ENCODE results near the gene SLAMF6.
"Not testable (repeated sequence)": the region's sequence is repeated elsewhere in the genome, so short reads cannot be mapped to it uniquely, and the experiment has no call there.

SLAMF6 gene

GRCh38 chr1:160483505-160484185 lies 39.4 kb downstream of the SLAMF6 start:
- Histone ChIP-seq H3K27ac (no peak overlapping the region), H3K36me3 (no peaks in the 10 kb centered on the region), H3K4me3 (ENCODE audit: low read depth, low read length) (no peak overlapping the region), H3K9me3 (ENCODE audit: severe bottlenecking) (peaks cover 19% of the 10 kb centered on the region), H3K27me3 (ENCODE audit: insufficient read depth, low read depth, severe bottlenecking) (peaks cover 94% of the 10 kb centered on the region)
- DNase-seq: no peak
- TF ChIP-seq CTCF (IDR thresholded peaks at IDR 0.05; ENCODE audit: low read depth, low read length): no peak

- no peak for DNase-seq
- H3K4me3 ChIP-seq (ENCODE audit: low read depth, low read length): no peak overlapping the region
- H3K27me3 ChIP-seq (ENCODE audit: insufficient read depth, low read depth, severe bottlenecking): peaks cover 93% of the 10 kb centered on the region
- no peak overlapping the region for H3K27ac ChIP-seq
- no peak for TF ChIP-seq CTCF (IDR thresholded peaks at IDR 0.05; ENCODE audit: low read depth, low read length)
- peaks cover 22% of the 10 kb centered on the region for H3K9me3 ChIP-seq (ENCODE audit: severe bottlenecking)
- no peaks in the 10 kb centered on the region for H3K36me3 ChIP-seq
These were observed 41.0 kb downstream of the SLAMF6 start for GRCh38 chr1:160481979-160482596.

GRCh38 chr1:160480781-160481180 lies 42.3 kb downstream of the SLAMF6 start:
- H3K27ac ChIP-seq; H3K4me3 ChIP-seq (ENCODE audit: low read depth, low read length); DNase-seq; H3K36me3 ChIP-seq: not testable (repeated sequence)
- Histone ChIP-seq H3K9me3 (ENCODE audit: severe bottlenecking) (peaks cover 27% of the 10 kb centered on the region), H3K27me3 (ENCODE audit: insufficient read depth, low read depth, severe bottlenecking) (peaks cover 84% of the 10 kb centered on the region)

- not testable (repeated sequence) for H3K36me3 ChIP-seq; H3K4me3 ChIP-seq (ENCODE audit: low read depth, low read length); DNase-seq; H3K27ac ChIP-seq
- peaks cover 25% of the 10 kb centered on the region for H3K9me3 ChIP-seq (ENCODE audit: severe bottlenecking)
- H3K27me3 ChIP-seq (ENCODE audit: insufficient read depth, low read depth, severe bottlenecking): peaks cover 77% of the 10 kb centered on the region
These were observed 44.0 kb downstream of the SLAMF6 start for GRCh38 chr1:160479091-160479490.

- no peak overlapping the region for H3K27ac ChIP-seq
- H3K36me3 ChIP-seq: no peaks in the 10 kb centered on the region
- no peak for TF ChIP-seq CTCF (IDR thresholded peaks at IDR 0.05; ENCODE audit: low read depth, low read length)
These were observed 48.4 kb downstream of the SLAMF6 start for GRCh38 chr1:160474392-160475242.

GRCh38 chr1:160472112-160472511 lies 50.9 kb downstream of the SLAMF6 start:
- Histone ChIP-seq H3K27me3 (ENCODE audit: insufficient read depth, low read depth, severe bottlenecking) (peaks cover 84% of the 10 kb centered on the region), H3K36me3 (no peaks in the 10 kb centered on the region), H3K9me3 (ENCODE audit: severe bottlenecking) (peaks cover 8% of the 10 kb centered on the region), H3K4me3 (ENCODE audit: low read depth, low read length) (no peak overlapping the region), H3K27ac (no peak overlapping the region)
- no peak for TF ChIP-seq CTCF (IDR thresholded peaks at IDR 0.05; ENCODE audit: low read depth, low read length)
- DNase-seq: no peak

More at GRCh38 chr1:160474392-160475242, 48.4 kb downstream of the SLAMF6 start:
- no peak for DNase-seq
- H3K9me3 ChIP-seq (ENCODE audit: severe bottlenecking): peaks cover 11% of the 10 kb centered on the region
- H3K4me3 ChIP-seq (ENCODE audit: low read depth, low read length): no peak overlapping the region
- peaks cover 81% of the 10 kb centered on the region for H3K27me3 ChIP-seq (ENCODE audit: insufficient read depth, low read depth, severe bottlenecking)

Data from WERI-Rb-1 (cell line).